CD14-positive monocyte (primary cell): Measurements from ENCODE around the gene TMEFF2. TPM values are rescaled to one million over a fixed set of nuclear protein-coding genes. Genes with fewer than 3 reads are reported as not detected.

ENCODE experiments used
- DNase-seq, 3 donors: peaks; one replicate each; pipeline ENCODE4 v3.0.0-alpha.2; 2011 to 2022
- H2AFZ ChIP-seq: 2 replicates; pipeline ENCODE4 v1.6.0; 2012; ENCODE audit warnings: mild to moderate bottlenecking, low read depth, low read length, inconsistent platforms; ENCODE audit not compliant: insufficient read depth, poor library complexity, severe bottlenecking
- H3K27ac ChIP-seq, 2 donors: 1 replicate in 1 of 2; 2 replicates in 1 of 2; pipeline ENCODE4 v1.5.1; 2012 to 2013; ENCODE audit warnings: low read length in 2 of 2, control low read depth in 1 of 2, inconsistent platforms in 1 of 2, low read depth in 1 of 2, mild to moderate bottlenecking in 1 of 2
- H3K27me3 ChIP-seq, 2 donors: one replicate each; pipeline versions ENCODE4 v1.6.0 to v1.6.1; 2011 to 2013; ENCODE audit warnings: low read length in 2 of 2; ENCODE audit not compliant: control insufficient read depth in 2 of 2, insufficient read depth in 2 of 2
- H3K36me3 ChIP-seq, 2 donors: replicated peaks in 1 of 2; 1 replicate in 1 of 2; 2 replicates in 1 of 2; pipeline versions ENCODE4 v1.5.1 to v1.6.1; 2012 to 2013; ENCODE audit warnings: low read length in 2 of 2, control low read depth in 1 of 2, inconsistent platforms in 1 of 2, mild to moderate bottlenecking in 1 of 2; ENCODE audit not compliant: insufficient read depth in 2 of 2, control insufficient read depth in 1 of 2
- H3K4me1 ChIP-seq, 2 donors: 1 replicate in 1 of 2; 2 replicates in 1 of 2; pipeline versions ENCODE4 v1.5.1 to v1.6.1; 2012 to 2013; ENCODE audit warnings: low read length in 2 of 2, control low read depth in 1 of 2, inconsistent platforms in 1 of 2, mild to moderate bottlenecking in 1 of 2, moderate library complexity in 1 of 2; ENCODE audit not compliant: insufficient read depth in 2 of 2, control insufficient read depth in 1 of 2
- H3K4me2 ChIP-seq: replicated peaks from 2 replicates; pipeline ENCODE3; 2012; ENCODE audit warnings: low read length, moderate library complexity, mild to moderate bottlenecking; ENCODE audit not compliant: poor library complexity, severe bottlenecking; ENCODE audit errors: extremely low read depth
- H3K4me3 ChIP-seq, 3 experiments: fragments of 200-600 bp in 1 of 3; sonication (generic) in 1 of 3; replicated peaks in 1 of 3; 1 replicate in 2 of 3; 2 replicates in 1 of 3; pipeline ENCODE4 v1.5.1; 2011 to 2013; ENCODE audit warnings: low read length in 3 of 3, mild to moderate bottlenecking in 3 of 3, control low read depth in 2 of 3, low read depth in 2 of 3, inconsistent platforms in 1 of 3, moderate library complexity in 1 of 3
- H3K79me2 ChIP-seq: 2 replicates; pipeline ENCODE4 v1.6.0; 2012; ENCODE audit warnings: mild to moderate bottlenecking, control low read depth, inconsistent platforms, low read length, moderate library complexity; ENCODE audit not compliant: insufficient read depth
- H3K9ac ChIP-seq: 2 replicates; pipeline ENCODE4 v1.6.0; 2017; ENCODE audit warnings: low read length, mild to moderate bottlenecking; ENCODE audit not compliant: insufficient read depth, poor library complexity, severe bottlenecking
- H3K9me3 ChIP-seq, 2 donors: replicated peaks in 1 of 2; 1 replicate in 1 of 2; 2 replicates in 1 of 2; pipeline versions ENCODE4 v1.5.1 to v1.6.1; 2012 to 2013; ENCODE audit warnings: low read length in 2 of 2, control low read depth in 1 of 2; ENCODE audit not compliant: control insufficient read depth in 1 of 2, insufficient read depth in 1 of 2
- H4K20me1 ChIP-seq: 2 replicates; pipeline ENCODE4 v1.6.0; 2012; ENCODE audit warnings: mild to moderate bottlenecking, low read length, control low read depth, moderate library complexity; ENCODE audit not compliant: insufficient read depth
- H3K27ac Mint-ChIP-seq, 7 donors: one replicate each; pipeline ENCODE4 v1.8.0; 2020; ENCODE audit warnings: mild to moderate bottlenecking in 7 of 7, mixed read lengths in 7 of 7, moderate library complexity in 6 of 7, inconsistent platforms in 2 of 7
- H3K27me3 Mint-ChIP-seq, 3 donors: one replicate each; pipeline ENCODE4 v1.8.0; 2021 to 2022; ENCODE audit warnings: low read depth in 3 of 3, mild to moderate bottlenecking in 3 of 3, mixed read lengths in 3 of 3, moderate library complexity in 3 of 3, inconsistent platforms in 1 of 3
- H3K36me3 Mint-ChIP-seq, 2 donors: one replicate each; pipeline ENCODE4 v1.8.0; 2020; ENCODE audit warnings: mixed read lengths in 2 of 2, inconsistent platforms in 1 of 2, mild to moderate bottlenecking in 1 of 2
- H3K4me1 Mint-ChIP-seq: one replicate; pipeline ENCODE4 v1.8.0; 2020; ENCODE audit warnings: mild to moderate bottlenecking, mixed read lengths
- H3K4me3 Mint-ChIP-seq, 2 donors: one replicate each; pipeline ENCODE4 v1.8.0; 2020; ENCODE audit warnings: mild to moderate bottlenecking in 2 of 2, mixed read lengths in 2 of 2, moderate library complexity in 1 of 2
- H3K9me3 Mint-ChIP-seq, 7 donors: one replicate each; pipeline ENCODE4 v1.8.0; 2020 to 2022; ENCODE audit warnings: mixed read lengths in 7 of 7, mild to moderate bottlenecking in 6 of 7, moderate library complexity in 6 of 7, inconsistent platforms in 2 of 7
- CTCF ChIP-seq: fragments of 200-600 bp; IDR thresholded peaks from one replicate; pipeline ENCODE4 v1.8.0; 2022; ENCODE audit warnings: antibody characterized with exemption, mild to moderate bottlenecking
- WGBS: methylation state at CpG from one replicate; pipeline ENCODE4 v1.1.5; 2013; ENCODE audit warnings: missing lambda C conversion rate; ENCODE audit not compliant: insufficient coverage; 5-methylcytosine and 5-hydroxymethylcytosine counted together
- intact Hi-C, 2 donors: fragments of 100-400 bp; cut with micrococcal nuclease; formaldehyde crosslinking; loops; one replicate each; pipeline versions ENCODE4 v1.15.0 to v1.15.1; 2023
- polyA plus RNA-seq, 3 donors: library from polyadenylated mRNA; depleted of rRNA in 1 of 3; unstranded in 2 of 3; stranded (reverse) in 1 of 3; fragments of 300-500 nt in 2 of 3; fragments of >200 nt in 1 of 3; fragmentation: Illumina TruSeq in 2 of 3; gene quantifications; 1 replicate in 2 of 3; 2 replicates in 1 of 3; pipeline ENCODE4 v1.2.3, GENCODE V29; 2012 to 2021

Gene TMEFF2
- polyA plus RNA-seq, 3 donors: not detected

GRCh38 chr2:191961556-191961955 is 233.2 kb downstream of the TMEFF2 start:
- Histone ChIP-seq H3K4me2 (no peak overlapping the region), H3K9ac (no peak overlapping the region), H3K4me3 (no peak overlapping the region), H3K4me1 (no peaks in the 10 kb centered on the region), H4K20me1 (no peaks in the 10 kb centered on the region), H2AFZ (no peak overlapping the region), H3K9me3 (no peaks in the 10 kb centered on the region), H3K27ac (no peak overlapping the region), H3K36me3 (no peaks in the 10 kb centered on the region), H3K27me3 (no peaks in the 10 kb centered on the region), H3K79me2 (no peaks in the 10 kb centered on the region)
- H3K27me3 Mint-ChIP-seq: no peaks in the 10 kb centered on the region
- peaks cover 3% of the 10 kb centered on the region for H3K4me1 Mint-ChIP-seq
- intact Hi-C loops: no loop called here
- no peak overlapping the region for H3K4me3 Mint-ChIP-seq
- peaks cover 0 to 3% (median 0%) of the 10 kb centered on the region in 7 donors for H3K9me3 Mint-ChIP-seq
- H3K27ac Mint-ChIP-seq: no peak overlapping the region
- DNase-seq: no peak
- TF ChIP-seq CTCF: no peak
- H3K36me3 Mint-ChIP-seq: no peaks in the 10 kb centered on the region
- no CpG with 5 or more reads among the region's 1 CpG for WGBS

GRCh38 chr2:191959209-191959608 is 235.5 kb downstream of the TMEFF2 start:
- no peak overlapping the region for H3K4me2 ChIP-seq
- no peak overlapping the region for H2AFZ ChIP-seq
- no peak for TF ChIP-seq CTCF
- H3K36me3 ChIP-seq: no peaks in the 10 kb centered on the region
- no peak for DNase-seq
- H4K20me1 ChIP-seq: no peaks in the 10 kb centered on the region
- Mint-ChIP-seq H3K4me3 (no peak overlapping the region), H3K36me3 (no peaks in the 10 kb centered on the region), H3K4me1 (peaks cover 6% of the 10 kb centered on the region), H3K27ac (no peak overlapping the region), H3K27me3 (peaks cover 0 to 2% (median 0%) of the 10 kb centered on the region in 3 donors), H3K9me3 (peaks cover 0 to 3% (median 0%) of the 10 kb centered on the region in 7 donors)
- no peak overlapping the region for H3K9ac ChIP-seq
- H3K4me1 ChIP-seq: peaks cover 0 to 4% of the 10 kb centered on the region in 2 donors
- intact Hi-C loops: no loop called here
- H3K27me3 ChIP-seq: no peaks in the 10 kb centered on the region
- H3K4me3 ChIP-seq: no peak overlapping the region
- no peaks in the 10 kb centered on the region for H3K79me2 ChIP-seq
- H3K27ac ChIP-seq: no peak overlapping the region
- no peaks in the 10 kb centered on the region for H3K9me3 ChIP-seq
